Left ventricle myocardium inferior (tissue), 1 donor: ENCODE measurements around the gene SSH3. TPM values are rescaled to one million over a fixed set of nuclear protein-coding genes. Genes with fewer than 3 reads are reported as not detected.

Experiments
- DNase-seq: peaks from one replicate; pipeline ENCODE4 v3.0.0-alpha.2; 2020
- H3K27ac ChIP-seq: fragments of 200-600 bp; replicated peaks from 2 replicates; pipeline ENCODE4 v1.8.0; 2021
- H3K27me3 ChIP-seq: fragments of 200-600 bp; 2 replicates; pipeline ENCODE4 v1.8.0; 2021; ENCODE audit warnings: low read depth
- H3K36me3 ChIP-seq: fragments of 200-600 bp; 2 replicates; pipeline ENCODE4 v1.8.0; 2021
- H3K4me1 ChIP-seq: fragments of 200-600 bp; 2 replicates; pipeline ENCODE4 v1.8.0; 2021
- H3K4me3 ChIP-seq: fragments of 200-600 bp; 2 replicates; pipeline ENCODE4 v1.8.0; 2021; ENCODE audit warnings: mild to moderate bottlenecking, moderate library complexity
- H3K9me3 ChIP-seq: fragments of 200-600 bp; replicated peaks from 2 replicates; pipeline ENCODE4 v1.8.0; 2021
- CTCF ChIP-seq: fragments of 200-600 bp; IDR thresholded peaks from 2 replicates; pipeline ENCODE4 v1.8.0; 2021; ENCODE audit warnings: antibody characterized with exemption, mild to moderate bottlenecking, borderline replicate concordance
- intact Hi-C: fragments of 100-400 bp; cut with micrococcal nuclease; formaldehyde crosslinking; loops from one replicate; pipeline ENCODE4 v1.11.0; 2022
- total RNA-seq: library from RNA; stranded (reverse); fragmentation: NEBNext Ultra II Directional; extraction: Animal tissue kit (Norgen Biotek cat#: 25700); gene quantifications from one replicate; pipeline ENCODE4 v1.2.1, GENCODE V29; 2021
- donor health status: DM: no; HTN: yes; CAD: no; lungs with severe emphysema.

Gene SSH3
- total RNA-seq, 1 donor from 2014 or later = 14.9 TPM

GRCh38 chr11:67347964-67348749, 44.8 kb downstream of the SSH3 start:
- Histone ChIP-seq H3K27ac (peak overlapping the region; percentile 58), H3K27me3 (no peaks in the 10 kb centered on the region), H3K4me1 (peaks cover 43% of the 10 kb centered on the region), H3K9me3 (no peaks in the 10 kb centered on the region), H3K4me3 (no peak overlapping the region), H3K36me3 (no peaks in the 10 kb centered on the region)
- intact Hi-C loops = no loop called here
- TF ChIP-seq CTCF = no peak
- DNase-seq = no peak

DNA sequence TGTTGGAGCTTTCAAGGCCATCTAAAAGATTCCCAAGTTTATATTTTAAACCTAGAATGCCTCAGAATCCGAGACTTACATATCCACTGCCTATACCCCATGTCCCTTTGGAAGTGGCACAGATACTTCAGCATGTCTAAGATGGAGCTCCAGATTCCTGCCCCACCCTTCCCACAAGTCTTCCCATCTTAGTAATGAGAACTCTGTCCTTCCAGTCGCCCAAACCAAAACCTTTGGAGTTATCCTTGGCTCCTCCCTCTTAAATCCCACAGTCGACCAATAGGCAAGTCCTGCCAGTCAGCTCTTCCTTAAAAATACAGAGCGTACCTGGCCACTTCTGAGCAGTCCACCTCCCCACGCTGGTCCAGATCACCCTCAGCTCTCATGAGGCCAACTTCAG, 45.7 kb downstream of the SSH3 start:
- DNase-seq = no peak
- Histone ChIP-seq H3K27me3 (no peaks in the 10 kb centered on the region), H3K4me3 (no peak overlapping the region), H3K9me3 (no peaks in the 10 kb centered on the region), H3K36me3 (no peaks in the 10 kb centered on the region), H3K27ac (peak overlapping the region; percentile 58), H3K4me1 (peaks cover 49% of the 10 kb centered on the region)
- TF ChIP-seq CTCF = no peak
- intact Hi-C loops = no loop called here

GRCh38 chr11:67349457-67349856, 46.1 kb downstream of the SSH3 start:
- Histone ChIP-seq H3K9me3 (no peaks in the 10 kb centered on the region), H3K36me3 (no peaks in the 10 kb centered on the region), H3K27ac (peak overlapping the region; percentile 58), H3K4me3 (no peak overlapping the region), H3K4me1 (peaks cover 53% of the 10 kb centered on the region), H3K27me3 (no peaks in the 10 kb centered on the region)
- DNase-seq = no peak
- TF ChIP-seq CTCF = no peak
- intact Hi-C loops = no loop called here

DNA sequence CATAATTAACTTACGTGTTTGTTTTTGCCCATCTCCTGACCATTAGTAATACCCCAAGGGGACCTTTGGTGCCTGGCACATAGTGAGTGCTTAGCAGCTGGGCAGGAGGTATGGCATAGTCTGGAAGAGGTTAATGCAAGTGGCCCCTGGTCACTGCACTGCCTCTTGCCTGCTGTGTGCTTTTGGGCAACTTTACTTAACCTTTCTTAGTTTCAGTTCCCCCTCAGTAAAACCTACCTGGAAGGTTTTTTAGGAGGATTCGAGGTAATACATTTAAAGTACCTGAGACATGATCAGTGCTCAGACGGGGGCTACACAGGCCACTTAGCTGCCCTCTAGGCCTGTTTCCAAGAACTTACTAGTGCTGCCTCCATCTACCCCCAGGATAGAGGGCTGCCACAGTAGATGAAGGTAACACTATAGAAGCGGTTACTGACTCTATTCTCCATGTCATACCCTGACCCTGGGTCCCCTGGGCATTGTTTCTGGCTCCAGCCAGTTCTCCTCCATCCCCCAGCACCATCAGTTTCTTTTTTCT, 46.7 kb downstream of the SSH3 start:
- intact Hi-C loops = no loop called here
- Histone ChIP-seq H3K4me3 (no peak overlapping the region), H3K36me3 (no peaks in the 10 kb centered on the region), H3K4me1 (peaks cover 59% of the 10 kb centered on the region), H3K9me3 (no peaks in the 10 kb centered on the region), H3K27me3 (no peaks in the 10 kb centered on the region), H3K27ac (peak overlapping the region; percentile 58)
- no peak for DNase-seq
- TF ChIP-seq CTCF = no peak

- DNase-seq = peak; percentile 55
- Histone ChIP-seq H3K4me1 (peaks cover 73% of the 10 kb centered on the region), H3K27ac (peak overlapping the region; percentile 99), H3K9me3 (no peaks in the 10 kb centered on the region), H3K27me3 (no peaks in the 10 kb centered on the region), H3K4me3 (peak overlapping the region; percentile 92), H3K36me3 (no peaks in the 10 kb centered on the region)
- intact Hi-C loops = no loop called here
- peak; percentile 94 for TF ChIP-seq CTCF
These were observed 48.1 kb downstream of the SSH3 start for GRCh38 chr11:67351275-67352005.
